Immature natural killer cell (primary cell): ENCODE measurements around the gene CYP24A1. TPM values are rescaled to one million over a fixed set of nuclear protein-coding genes. Genes with fewer than 3 reads are reported as not detected.

Experiments used
- DNase-seq, 3 donors: peaks; one replicate each; pipeline ENCODE4 v3.0.0; 2022; ENCODE audit warnings: mixed read lengths in 1 of 3
- H3K27ac Mint-ChIP-seq, 6 donors: one replicate each; pipeline ENCODE4 v1.8.0; 2020; ENCODE audit warnings: mixed read lengths in 6 of 6, mild to moderate bottlenecking in 5 of 6, inconsistent platforms in 4 of 6, moderate library complexity in 3 of 6
- H3K27me3 Mint-ChIP-seq, 3 donors: one replicate each; pipeline ENCODE4 v1.8.0; 2020 to 2021; ENCODE audit warnings: low read depth in 3 of 3, mild to moderate bottlenecking in 3 of 3, mixed read lengths in 3 of 3, moderate library complexity in 3 of 3, inconsistent platforms in 1 of 3
- H3K36me3 Mint-ChIP-seq, 3 donors: one replicate each; pipeline ENCODE4 v1.8.0; 2020; ENCODE audit warnings: mixed read lengths in 3 of 3, inconsistent platforms in 2 of 3, mild to moderate bottlenecking in 2 of 3
- H3K4me1 Mint-ChIP-seq, 2 donors: one replicate each; pipeline ENCODE4 v1.8.0; 2020; ENCODE audit warnings: inconsistent platforms in 2 of 2, mild to moderate bottlenecking in 2 of 2, mixed read lengths in 2 of 2, moderate library complexity in 1 of 2
- H3K4me3 Mint-ChIP-seq, 5 donors: one replicate each; pipeline ENCODE4 v1.8.0; 2020; ENCODE audit warnings: mild to moderate bottlenecking in 5 of 5, mixed read lengths in 5 of 5, inconsistent platforms in 3 of 5, moderate library complexity in 3 of 5
- H3K9me3 Mint-ChIP-seq, 6 donors: one replicate each; pipeline ENCODE4 v1.8.0; 2020; ENCODE audit warnings: mild to moderate bottlenecking in 6 of 6, mixed read lengths in 6 of 6, inconsistent platforms in 4 of 6, moderate library complexity in 3 of 6
- polyA plus RNA-seq, 3 donors: library from polyadenylated mRNA; unstranded; fragments of 300-500 nt; fragmentation: Illumina TruSeq; gene quantifications; one replicate each; pipeline ENCODE4 v1.2.3, GENCODE V29; 2021

The CYP24A1 gene
- not detected for polyA plus RNA-seq

- H3K4me1 Mint-ChIP-seq, result peaks cover 5% of the 10 kb centered on the region in 2 donors
- peaks cover 9 to 36% (median 15%) of the 10 kb centered on the region in 3 donors for H3K27me3 Mint-ChIP-seq
- H3K36me3 Mint-ChIP-seq, result no peaks in the 10 kb centered on the region
- DNase-seq, result no peak
- peak within 1 kb of the TSS in 2 of 5 donors; percentile 22 to 24 for H3K4me3 Mint-ChIP-seq
- H3K27ac Mint-ChIP-seq, result no peak within 1 kb of the TSS
- peaks cover 0 to 2% (median 0%) of the 10 kb centered on the region in 6 donors for H3K9me3 Mint-ChIP-seq
Measured at GRCh38 chr20:54173653-54174456, at the start of gene CYP24A1. Gene CYP24A1, minus strand, starts transcription at chr20:54173986. Its CDS starts 407 bp downstream, at chr20:54173579.

- DNase-seq, result no peak
- Mint-ChIP-seq H3K27me3 (peaks cover 0 to 2% (median 0%) of the 10 kb centered on the region in 3 donors), H3K4me3 (no peak overlapping the region), H3K9me3 (no peaks in the 10 kb centered on the region), H3K4me1 (peaks cover 17 to 18% of the 10 kb centered on the region in 2 donors), H3K36me3 (no peaks in the 10 kb centered on the region), H3K27ac (no peak overlapping the region)
Measured at GRCh38 chr20:54223285-54223684, 49.5 kb upstream of the CYP24A1 start.

- DNase-seq, result no peak
- Mint-ChIP-seq H3K4me3 (no peak overlapping the region), H3K27ac (peak overlapping the region in 4 of 6 donors; percentile 24 to 84 (median 78)), H3K4me1 (peaks cover 17 to 18% of the 10 kb centered on the region in 2 donors), H3K36me3 (peaks cover 0 to 6% (median 1%) of the 10 kb centered on the region in 3 donors), H3K27me3 (peaks cover 0 to 2% (median 0%) of the 10 kb centered on the region in 3 donors), H3K9me3 (no peaks in the 10 kb centered on the region)
Measured at GRCh38 chr20:54221996-54222890, 48.5 kb upstream of the CYP24A1 start.

GRCh38 chr20:54221353-54221752, 47.6 kb upstream of the CYP24A1 start:
- Mint-ChIP-seq H3K27ac (peak overlapping the region; percentile 24 to 84 (median 78)), H3K4me3 (no peak overlapping the region), H3K9me3 (no peaks in the 10 kb centered on the region), H3K4me1 (peaks cover 17 to 18% of the 10 kb centered on the region in 2 donors), H3K36me3 (peaks cover 0 to 11% (median 6%) of the 10 kb centered on the region in 3 donors), H3K27me3 (peaks cover 0 to 1% (median 0%) of the 10 kb centered on the region in 3 donors)
- peak in 2 of 3 donors; percentile 13 to 18 for DNase-seq

GRCh38 chr20:54220722-54221121, 46.9 kb upstream of the CYP24A1 start:
- Mint-ChIP-seq H3K4me1 (peaks cover 17 to 18% of the 10 kb centered on the region in 2 donors), H3K36me3 (peaks cover 0 to 16% (median 6%) of the 10 kb centered on the region in 3 donors), H3K27me3 (no peaks in the 10 kb centered on the region), H3K27ac (peak overlapping the region in 2 of 6 donors; percentile 25 to 82), H3K4me3 (no peak overlapping the region), H3K9me3 (no peaks in the 10 kb centered on the region)
- DNase-seq, result no peak

GRCh38 chr20:54219751-54220426, 46.1 kb upstream of the CYP24A1 start:
- DNase-seq, result no peak
- peaks cover 0 to 18% (median 6%) of the 10 kb centered on the region in 3 donors for H3K36me3 Mint-ChIP-seq
- H3K27me3 Mint-ChIP-seq, result no peaks in the 10 kb centered on the region
- H3K27ac Mint-ChIP-seq, result no peak overlapping the region
- no peaks in the 10 kb centered on the region for H3K9me3 Mint-ChIP-seq
- peaks cover 17 to 18% of the 10 kb centered on the region in 2 donors for H3K4me1 Mint-ChIP-seq
- no peak overlapping the region for H3K4me3 Mint-ChIP-seq

GRCh38 chr20:54218470-54218869, 44.7 kb upstream of the CYP24A1 start:
- Mint-ChIP-seq H3K4me1 (peaks cover 17 to 22% of the 10 kb centered on the region in 2 donors), H3K27ac (no peak overlapping the region), H3K27me3 (no peaks in the 10 kb centered on the region), H3K36me3 (peaks cover 0 to 18% (median 6%) of the 10 kb centered on the region in 3 donors), H3K4me3 (no peak overlapping the region), H3K9me3 (no peaks in the 10 kb centered on the region)
- DNase-seq, result no peak

- Mint-ChIP-seq H3K36me3 (peaks cover 0 to 18% (median 6%) of the 10 kb centered on the region in 3 donors), H3K27ac (no peak overlapping the region), H3K27me3 (no peaks in the 10 kb centered on the region), H3K4me3 (no peak overlapping the region), H3K4me1 (peaks cover 17 to 25% of the 10 kb centered on the region in 2 donors), H3K9me3 (no peaks in the 10 kb centered on the region)
- DNase-seq, result no peak
Measured at GRCh38 chr20:54217762-54218161, 44.0 kb upstream of the CYP24A1 start.

GRCh38 chr20:54215157-54215789, 41.5 kb upstream of the CYP24A1 start:
- no peaks in the 10 kb centered on the region for H3K27me3 Mint-ChIP-seq
- no peaks in the 10 kb centered on the region for H3K9me3 Mint-ChIP-seq
- peaks cover 0 to 18% (median 6%) of the 10 kb centered on the region in 3 donors for H3K36me3 Mint-ChIP-seq

GRCh38 chr20:54214566-54214965, 40.8 kb upstream of the CYP24A1 start:
- no peak for DNase-seq
- Mint-ChIP-seq H3K27me3 (no peaks in the 10 kb centered on the region), H3K36me3 (peaks cover 0 to 18% (median 6%) of the 10 kb centered on the region in 3 donors), H3K27ac (no peak overlapping the region), H3K9me3 (no peaks in the 10 kb centered on the region), H3K4me1 (peaks cover 10 to 33% of the 10 kb centered on the region in 2 donors), H3K4me3 (no peak overlapping the region)

More at GRCh38 chr20:54215157-54215789, 41.5 kb upstream of the CYP24A1 start:
- Mint-ChIP-seq H3K4me3 (no peak overlapping the region), H3K27ac (no peak overlapping the region), H3K4me1 (peaks cover 6 to 25% of the 10 kb centered on the region in 2 donors)
- no peak for DNase-seq

- Mint-ChIP-seq H3K9me3 (no peaks in the 10 kb centered on the region), H3K27ac (no peak overlapping the region), H3K36me3 (peaks cover 0 to 18% (median 6%) of the 10 kb centered on the region in 3 donors), H3K4me1 (peaks cover 23 to 45% of the 10 kb centered on the region in 2 donors), H3K4me3 (no peak overlapping the region), H3K27me3 (peaks cover 0 to under 1% (median 0%) of the 10 kb centered on the region in 3 donors)
- DNase-seq, result no peak
Measured at GRCh38 chr20:54212871-54213270, 39.1 kb upstream of the CYP24A1 start.

GRCh38 chr20:54212226-54212625, 38.4 kb upstream of the CYP24A1 start:
- H3K4me3 Mint-ChIP-seq, result no peak overlapping the region
- H3K4me1 Mint-ChIP-seq, result peaks cover 25 to 45% of the 10 kb centered on the region in 2 donors
- H3K27me3 Mint-ChIP-seq, result peaks cover 0 to 4% (median 0%) of the 10 kb centered on the region in 3 donors
- no peak for DNase-seq
- no peak overlapping the region for H3K27ac Mint-ChIP-seq
- no peaks in the 10 kb centered on the region for H3K9me3 Mint-ChIP-seq
- H3K36me3 Mint-ChIP-seq, result peaks cover 0 to 12% (median 5%) of the 10 kb centered on the region in 3 donors
